ENCODE measurements around the gene ATXN10.

DNA sequence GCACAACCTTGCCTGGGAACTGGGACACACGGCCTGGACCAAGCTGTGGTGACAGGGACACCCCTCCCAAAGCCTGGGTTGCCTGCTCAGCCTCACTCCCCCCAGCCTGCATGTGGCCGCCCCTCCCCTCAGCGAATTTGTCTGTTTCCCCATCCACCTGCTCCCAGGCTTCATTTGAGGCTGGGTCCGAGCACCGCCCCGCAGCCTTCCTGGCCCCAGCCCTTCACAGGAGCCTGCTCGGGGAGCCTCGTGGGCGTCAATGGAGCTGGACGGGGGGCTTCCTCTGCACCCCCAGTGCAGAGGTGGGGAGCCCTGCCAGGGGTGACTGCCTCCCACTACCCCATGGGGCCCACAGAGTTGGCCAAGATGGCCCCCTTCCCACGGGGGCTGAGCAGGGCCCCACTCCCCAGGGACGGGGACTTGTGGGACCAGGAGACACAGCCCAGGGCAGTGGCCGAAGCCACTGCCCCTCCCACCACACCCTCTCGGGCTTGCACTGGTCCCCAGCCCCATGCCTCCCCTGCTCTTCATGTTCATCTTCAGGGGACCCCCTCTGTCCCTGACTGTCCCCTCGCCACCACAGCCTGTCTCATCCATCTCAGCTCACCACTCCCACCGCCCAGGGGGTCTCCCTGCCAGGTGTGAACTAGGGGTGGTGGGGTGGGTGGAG, 213.7 kb downstream of the ATXN10 start:
- no peak for TF ChIP-seq GATA2 (IDR thresholded peaks at IDR 0.05; ENCODE audit: low read depth, low read length)
- no peak for TF ChIP-seq GATA3 (IDR thresholded peaks at IDR 0.05; ENCODE audit: low read depth, low read length)
